Germinal center (tissue), 1 donor: ENCODE measurements around the gene CCNH.

Experiments used
- DNase-seq: peaks from one replicate; pipeline ENCODE4 v3.0.0; 2012; ENCODE audit warnings: mixed read lengths, low spot score

Gene CCNH

DNA sequence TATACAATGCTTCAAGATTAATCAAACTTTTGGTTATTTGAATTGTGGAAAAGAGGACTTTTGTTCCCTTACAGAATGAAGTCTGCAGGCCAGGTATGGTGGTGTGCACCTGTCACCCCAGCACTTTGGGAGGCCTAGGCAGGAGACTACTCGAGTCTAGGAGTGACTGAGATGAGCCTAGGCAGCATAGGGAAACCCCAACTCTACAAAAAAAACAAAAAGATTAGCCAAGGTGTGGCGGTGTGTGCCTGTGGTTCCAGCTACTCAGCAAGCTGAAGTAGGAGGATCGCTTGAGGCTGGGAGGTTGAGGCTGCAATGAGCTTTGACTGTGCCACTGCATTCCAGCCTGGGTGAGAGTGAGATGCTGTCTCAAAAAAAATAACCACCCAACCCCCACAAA is 9.3 kb downstream of the CCNH start:
- no peak for DNase-seq

DNA sequence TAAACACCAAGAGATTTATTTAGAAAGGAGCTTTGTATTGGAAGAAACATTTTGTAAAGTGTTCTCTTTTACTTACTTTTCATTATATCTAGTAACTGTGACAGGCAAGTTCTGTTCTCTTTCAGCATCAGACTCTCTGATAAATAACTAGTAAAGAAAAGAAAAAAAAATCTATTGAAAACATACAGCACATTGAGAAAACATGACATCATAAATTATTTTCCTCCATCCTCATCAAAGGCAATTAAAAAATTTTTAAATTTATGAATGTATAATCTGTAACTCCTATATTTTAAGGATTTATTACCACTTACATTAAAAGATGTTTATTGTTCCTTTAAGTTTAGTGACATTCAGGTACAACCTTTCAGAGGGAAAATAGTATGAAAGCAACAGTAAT is 11.1 kb downstream of the CCNH start:
- no peak for DNase-seq

- DNase-seq, result peak; percentile 44
These were observed 12.3 kb downstream of the CCNH start for GRCh38 chr5:87400305-87400899.

GRCh38 chr5:87399720-87400119 is 13.0 kb downstream of the CCNH start:
- DNase-seq, result no peak

- no peak for DNase-seq
These were observed 13.6 kb downstream of the CCNH start for GRCh38 chr5:87398981-87399614.

- no peak for DNase-seq
These were observed 18.1 kb downstream of the CCNH start for GRCh38 chr5:87394411-87395165.

DNA sequence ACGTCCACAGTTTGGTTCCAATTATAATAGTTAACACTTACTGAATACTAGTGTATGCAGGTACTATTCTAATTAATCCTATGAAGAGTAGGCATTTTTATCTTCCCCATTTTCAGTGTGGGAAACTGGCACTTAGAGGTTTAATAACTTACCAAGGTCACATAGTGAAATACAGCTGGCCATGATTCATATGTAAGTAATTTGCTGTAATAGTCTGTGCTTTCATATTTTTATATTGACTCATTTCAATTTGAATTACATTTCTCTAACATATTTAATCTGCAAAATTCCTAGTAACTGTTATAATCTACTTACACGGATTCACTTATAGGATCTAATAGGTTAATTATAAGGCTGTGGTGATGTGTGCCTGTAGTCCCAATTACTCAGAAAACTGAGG is 19.4 kb downstream of the CCNH start:
- no peak for DNase-seq

- no peak for DNase-seq
These were observed 19.9 kb downstream of the CCNH start for GRCh38 chr5:87392801-87393200.

- no peak for DNase-seq
These were observed 20.6 kb downstream of the CCNH start for GRCh38 chr5:87392170-87392569.

DNA sequence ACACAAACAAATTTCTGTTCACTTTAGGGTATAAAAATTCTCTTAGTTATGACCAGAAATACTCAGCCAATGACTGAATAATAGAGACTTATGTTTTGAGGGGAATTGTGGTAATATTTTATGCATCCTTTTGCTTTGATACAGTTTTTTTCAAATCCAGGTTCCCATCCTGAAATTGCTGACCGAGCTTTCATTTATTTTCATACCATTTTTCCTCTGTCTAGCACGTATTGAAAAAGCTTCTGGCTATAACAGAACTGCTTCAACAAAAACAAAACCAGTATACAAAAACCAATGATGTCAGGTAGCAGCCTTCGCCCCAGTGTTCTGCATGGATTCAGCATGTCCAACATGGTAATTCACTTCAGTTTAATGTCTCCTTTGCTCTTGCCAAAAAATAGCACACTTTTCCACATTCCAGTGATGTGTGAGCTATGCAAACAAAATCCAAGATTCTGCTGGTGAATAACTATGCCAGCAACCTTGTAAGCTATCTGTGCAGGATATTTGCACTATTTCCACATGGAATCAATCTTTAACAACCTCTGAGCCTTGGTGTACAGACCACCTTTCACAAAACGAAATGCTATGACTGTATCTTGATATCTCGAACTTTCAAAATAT is 22.0 kb downstream of the CCNH start:
- no peak for DNase-seq

GRCh38 chr5:87390075-87390474 is 22.7 kb downstream of the CCNH start:
- no peak for DNase-seq

DNA sequence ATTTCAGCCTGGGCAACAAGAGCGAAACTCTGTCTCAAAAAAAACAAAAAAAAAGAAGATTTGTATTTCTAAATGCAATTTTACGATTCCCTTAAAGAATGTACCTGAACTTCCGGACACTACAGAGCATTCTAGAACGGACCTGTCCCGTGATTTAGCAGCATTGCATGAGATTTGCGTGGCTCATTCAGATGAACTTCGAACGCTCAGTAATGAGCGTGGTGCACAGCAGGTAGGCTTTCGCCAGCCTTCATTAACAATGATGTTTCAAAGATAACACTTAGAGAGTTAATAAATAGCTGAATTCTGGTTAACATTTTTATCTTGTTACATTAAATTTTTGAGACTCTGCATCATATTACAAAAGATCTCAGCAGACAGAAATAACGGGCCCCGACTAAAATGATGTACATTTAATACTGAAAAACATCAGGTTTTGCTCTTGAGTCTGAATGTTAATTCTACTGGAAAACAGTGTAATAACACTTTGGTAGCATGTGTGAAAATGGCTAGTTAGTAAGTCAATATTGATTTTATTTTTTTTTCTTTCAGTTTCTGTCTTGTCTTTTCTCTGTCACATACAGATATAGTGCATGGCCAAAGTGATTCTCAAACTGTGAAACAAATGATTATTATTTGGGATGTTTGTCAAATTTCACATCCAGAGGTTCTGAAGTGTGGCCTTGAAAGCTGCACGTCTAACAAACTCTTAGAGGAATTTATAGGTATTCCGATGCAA is 23.3 kb downstream of the CCNH start:
- no peak for DNase-seq

DNA sequence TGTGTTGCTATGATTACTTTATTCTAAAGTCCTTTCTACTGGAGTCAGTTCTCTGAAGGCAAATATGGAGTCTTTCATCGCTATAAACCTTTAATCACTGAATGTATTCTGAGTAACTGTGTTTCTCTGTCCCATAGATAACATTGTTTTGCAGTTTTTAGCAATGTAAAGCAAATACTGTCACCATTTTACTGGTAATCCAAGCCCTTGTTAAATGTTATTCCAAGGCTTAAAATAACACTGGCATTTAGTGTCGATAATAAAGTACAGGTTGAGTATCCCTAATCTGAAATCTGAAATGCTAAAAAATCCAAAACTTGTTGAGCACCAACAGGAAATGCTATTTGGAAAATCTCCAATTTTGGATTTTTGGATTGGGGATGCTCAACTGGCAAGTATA is 24.6 kb downstream of the CCNH start:
- no peak for DNase-seq

DNA sequence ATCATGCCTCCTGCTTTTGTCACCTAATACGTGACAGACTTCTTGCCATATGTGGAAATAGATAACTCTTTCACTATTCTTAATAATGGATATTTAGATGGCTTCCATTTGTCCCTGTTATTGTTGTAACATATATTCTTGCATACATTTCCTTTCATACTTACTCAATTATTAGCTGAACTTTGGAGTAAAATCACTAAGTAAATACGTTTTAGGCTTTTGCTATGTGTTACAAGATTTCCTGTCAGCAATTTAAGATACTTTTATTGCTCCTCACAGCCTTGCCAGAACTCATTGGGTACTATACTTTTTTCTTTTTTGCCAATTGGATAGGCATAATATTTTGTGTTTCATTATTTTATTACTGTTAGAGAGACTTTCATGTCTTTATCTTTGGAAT is 26.9 kb downstream of the CCNH start:
- no peak for DNase-seq

GRCh38 chr5:87383216-87383615 is 29.5 kb downstream of the CCNH start:
- DNase-seq, result no peak

DNA sequence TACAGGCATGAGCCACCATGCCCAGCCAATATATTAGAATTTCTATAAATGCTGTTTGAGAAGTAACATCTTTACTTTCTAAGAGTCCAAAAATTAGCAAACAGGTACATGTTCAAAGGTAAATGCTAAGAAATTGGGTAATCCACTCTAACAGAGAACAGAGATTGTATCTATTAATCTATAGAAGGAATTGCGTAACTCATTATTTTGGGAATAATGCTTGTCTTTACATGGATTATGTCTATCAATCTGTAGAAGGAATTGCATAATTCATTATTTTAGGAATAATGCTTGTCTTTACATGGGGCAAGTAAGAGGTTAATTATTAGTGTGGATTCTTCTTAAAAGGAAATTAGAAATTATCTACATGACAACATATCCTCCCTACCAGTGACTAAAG is 30.5 kb downstream of the CCNH start:
- DNase-seq, result no peak

DNA sequence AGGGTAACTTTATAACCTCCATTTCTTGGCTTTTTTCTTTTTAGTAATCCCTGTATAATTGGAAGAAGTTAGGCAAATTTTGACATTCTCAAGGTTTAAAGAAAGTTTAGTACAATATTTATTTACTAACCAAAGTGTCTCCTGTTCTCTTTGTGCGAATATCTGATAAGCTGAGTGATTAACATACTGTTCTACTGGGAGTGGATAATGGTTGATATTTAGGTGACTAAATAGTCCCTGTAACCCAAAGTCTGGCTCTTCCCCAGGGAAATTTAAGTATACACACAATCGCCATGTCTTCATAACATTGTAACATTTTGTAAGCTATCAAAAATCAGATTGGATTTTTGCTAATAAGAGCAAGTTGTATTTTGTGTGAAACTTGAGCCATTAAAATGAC is 40.0 kb downstream of the CCNH start:
- no peak for DNase-seq

GRCh38 chr5:87369431-87369830 is 43.3 kb downstream of the CCNH start:
- no peak for DNase-seq

DNA sequence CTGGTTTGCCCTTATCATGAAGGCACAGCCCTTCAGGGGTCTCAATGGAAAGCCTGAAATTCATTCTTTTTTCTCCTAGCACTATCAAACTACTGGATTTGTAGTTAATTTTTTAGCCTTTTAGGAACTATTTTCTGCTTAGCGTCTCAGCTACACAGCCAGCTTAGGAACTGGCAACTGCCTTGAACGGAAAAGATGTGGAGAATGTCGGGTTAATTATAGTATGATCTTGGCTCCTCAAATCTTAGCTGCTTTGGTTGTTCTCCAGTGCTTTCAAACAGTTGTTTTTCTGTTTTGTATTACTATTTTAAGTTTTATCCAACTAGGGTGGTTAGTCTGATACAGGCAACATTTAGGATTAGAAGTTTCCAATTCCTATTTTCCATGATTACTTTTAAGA is 44.1 kb downstream of the CCNH start:
- no peak for DNase-seq

GRCh38 chr5:87367243-87367642 is 45.5 kb downstream of the CCNH start:
- no peak for DNase-seq

- no peak for DNase-seq
These were observed 51.1 kb downstream of the CCNH start for GRCh38 chr5:87361536-87362213.

- DNase-seq, result no peak
These were observed 51.7 kb downstream of the CCNH start for GRCh38 chr5:87361031-87361445.
